HEK293 (cell line): ENCODE results near the gene OTUD3.
"Not testable (repeated sequence)": the region's sequence is repeated elsewhere in the genome, so short reads cannot be mapped to it uniquely, and the experiment has no call there.

Experiments
- CTCF ChIA-PET: fragments of 350-600 bp; formaldehyde crosslinking; extraction: SDS; loops from one replicate; lab custom pipeline; 2021; ENCODE audit warnings: antibody characterized with exemption; lab: Yijun Ruan, JAX
- POLR2A ChIA-PET: fragments of 300-600 bp; formaldehyde crosslinking; extraction: SDS; loops from one replicate; lab custom pipeline; 2020; ENCODE audit warnings: antibody characterized with exemption, inconsistent platforms; lab: Yijun Ruan, JAX
- H3K27ac ChIP-seq: fragments of 200-500 bp; sonication (Bioruptor generic); 2 replicates; pipeline ENCODE4 v1.5.1; 2014; ENCODE audit warnings: low read depth, low read length, control low read depth, inconsistent platforms; ENCODE audit errors: extremely low read depth
- H3K36me3 ChIP-seq, 2 experiments: fragments of 200-500 bp in 1 of 2; sonication (Bioruptor generic) in 1 of 2; 1 replicate in 1 of 2; 2 replicates in 1 of 2; pipeline ENCODE4 v1.5.1; 2014 to 2017; ENCODE audit warnings: inconsistent platforms in 2 of 2, low read length in 2 of 2; ENCODE audit not compliant: control insufficient read depth in 2 of 2, insufficient read depth in 1 of 2
- H3K4me1 ChIP-seq: fragments of 200-500 bp; sonication (Bioruptor generic); 2 replicates; pipeline ENCODE4 v1.5.1; 2014; ENCODE audit warnings: mild to moderate bottlenecking, low read length, inconsistent platforms; ENCODE audit not compliant: control insufficient read depth, insufficient read depth
- H3K4me3 ChIP-seq: 2 replicates; pipeline ENCODE4 v1.5.1; 2011; ENCODE audit warnings: low read depth, mild to moderate bottlenecking, control low read depth, low read length, moderate library complexity
- H3K9me3 ChIP-seq: fragments of 200-500 bp; sonication (Bioruptor generic); 2 replicates; pipeline ENCODE4 v1.5.1; 2014; ENCODE audit warnings: low read depth, low read length, inconsistent platforms; ENCODE audit not compliant: control insufficient read depth, insufficient read depth
- EGR2 ChIP-seq: fragments of 450-650 bp; formaldehyde crosslinking; IDR thresholded peaks from 2 replicates; pipeline ENCODE4 v1.5.1; 2016; ENCODE audit warnings: low read depth, missing biosample characterization, missing genetic modification characterization
- MYNN ChIP-seq: fragments of 450-650 bp; formaldehyde crosslinking; IDR thresholded peaks from 2 replicates; pipeline ENCODE4 v1.5.1; 2016; ENCODE audit warnings: missing biosample characterization, missing genetic modification characterization, borderline replicate concordance
- PRDM1 ChIP-seq: fragments of 450-650 bp; formaldehyde crosslinking; IDR thresholded peaks from 2 replicates; pipeline ENCODE4; 2016; ENCODE audit warnings: missing biosample characterization, missing genetic modification characterization
- SETDB1 ChIP-seq: IDR thresholded peaks from one replicate; pipeline ENCODE4 v1.6.1; 2017; ENCODE audit warnings: mild to moderate bottlenecking, low read length, moderate library complexity, mixed read lengths; ENCODE audit not compliant: insufficient read length
- ZFP41 ChIP-seq: fragments of 450-650 bp; formaldehyde crosslinking; IDR thresholded peaks from 2 replicates; pipeline ENCODE4 v1.5.1; 2016; ENCODE audit warnings: missing biosample characterization, missing genetic modification characterization, borderline replicate concordance
- ZNF335 ChIP-seq: fragments of 450-650 bp; formaldehyde crosslinking; conservative IDR thresholded peaks from 2 replicates; pipeline ENCODE4 v1.5.1; 2016; ENCODE audit warnings: missing biosample characterization, missing genetic modification characterization
- ZNF391 ChIP-seq: fragments of 450-650 bp; formaldehyde crosslinking; IDR thresholded peaks from 2 replicates; pipeline ENCODE4 v1.5.1; 2016; ENCODE audit warnings: low read depth, missing biosample characterization, missing genetic modification characterization, borderline replicate concordance
- ZNF548 ChIP-seq: fragments of 450-650 bp; formaldehyde crosslinking; IDR thresholded peaks from 2 replicates; pipeline ENCODE4 v1.5.1; 2016; ENCODE audit warnings: missing biosample characterization, missing genetic modification characterization
- ZNF571 ChIP-seq: fragments of 450-650 bp; formaldehyde crosslinking; IDR thresholded peaks from 2 replicates; pipeline ENCODE4 v1.5.0; 2017; ENCODE audit warnings: missing biosample characterization, missing genetic modification characterization
- ZNF670 ChIP-seq: fragments of 450-650 bp; formaldehyde crosslinking; IDR thresholded peaks from 2 replicates; pipeline ENCODE4 v1.5.1; 2016; ENCODE audit warnings: missing biosample characterization, missing genetic modification characterization, low read depth
- ZNF747 ChIP-seq: fragments of 450-650 bp; formaldehyde crosslinking; IDR thresholded peaks from 2 replicates; pipeline ENCODE4 v1.5.1; 2016; ENCODE audit warnings: missing biosample characterization, missing genetic modification characterization
- TF ChIP-seq, protein P1 (sequence below): fragments of 450-650 bp; formaldehyde crosslinking; IDR thresholded peaks from 2 replicates; pipeline ENCODE4 v1.5.1; 2016; ENCODE audit warnings: missing biosample characterization, missing genetic modification characterization, borderline replicate concordance
- TF ChIP-seq, protein P2 (sequence below): fragments of 450-650 bp; formaldehyde crosslinking; IDR thresholded peaks from 2 replicates; pipeline ENCODE4 v1.5.1; 2017; ENCODE audit warnings: missing biosample characterization, missing genetic modification characterization
- TF ChIP-seq, protein P3 (sequence below): fragments of 450-650 bp; formaldehyde crosslinking; IDR thresholded peaks from 2 replicates; pipeline ENCODE4 v1.5.1; 2017; ENCODE audit warnings: missing biosample characterization, missing genetic modification characterization
- TF ChIP-seq, protein P4 (sequence below): fragments of 450-650 bp; formaldehyde crosslinking; IDR thresholded peaks from 2 replicates; pipeline ENCODE4 v1.5.1; 2016; ENCODE audit warnings: missing biosample characterization, missing genetic modification characterization

The OTUD3 gene

DNA sequence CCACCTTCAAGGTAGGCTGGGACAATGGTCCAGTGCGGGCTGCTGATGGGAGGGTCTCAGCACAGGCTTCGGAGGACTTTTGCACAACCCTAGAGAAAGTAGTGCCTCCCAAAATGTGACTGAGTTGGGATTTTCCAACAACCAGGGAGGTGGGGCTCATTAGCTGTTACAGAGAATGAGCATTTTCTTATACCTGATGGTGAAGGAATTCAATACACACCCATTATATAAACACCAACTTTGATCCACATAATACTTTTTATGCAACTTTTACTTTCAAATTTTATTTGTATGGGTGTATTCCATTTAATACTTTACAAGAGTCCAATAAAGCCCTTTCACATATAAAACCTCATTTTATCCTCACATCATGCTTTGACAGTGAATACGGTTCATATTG lies 35.9 kb upstream of the OTUD3 start:
- no peaks in the 10 kb centered on the region for H3K36me3 ChIP-seq
- H3K27ac ChIP-seq = no peak overlapping the region
- H3K4me1 ChIP-seq = no peaks in the 10 kb centered on the region
- TF ChIP-seq, protein P1, sequence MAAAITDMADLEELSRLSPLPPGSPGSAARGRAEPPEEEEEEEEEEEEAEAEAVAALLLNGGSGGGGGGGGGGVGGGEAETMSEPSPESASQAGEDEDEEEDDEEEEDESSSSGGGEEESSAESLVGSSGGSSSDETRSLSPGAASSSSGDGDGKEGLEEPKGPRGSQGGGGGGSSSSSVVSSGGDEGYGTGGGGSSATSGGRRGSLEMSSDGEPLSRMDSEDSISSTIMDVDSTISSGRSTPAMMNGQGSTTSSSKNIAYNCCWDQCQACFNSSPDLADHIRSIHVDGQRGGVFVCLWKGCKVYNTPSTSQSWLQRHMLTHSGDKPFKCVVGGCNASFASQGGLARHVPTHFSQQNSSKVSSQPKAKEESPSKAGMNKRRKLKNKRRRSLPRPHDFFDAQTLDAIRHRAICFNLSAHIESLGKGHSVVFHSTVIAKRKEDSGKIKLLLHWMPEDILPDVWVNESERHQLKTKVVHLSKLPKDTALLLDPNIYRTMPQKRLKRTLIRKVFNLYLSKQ = no peak
- TF ChIP-seq SETDB1 = no peak
- no peak for TF ChIP-seq ZNF747 (tag by site-specific recombination)
- TF ChIP-seq EGR2 (tag by site-specific recombination) = no peak
- no peak for TF ChIP-seq MYNN (tag by site-specific recombination)
- TF ChIP-seq, protein P2, sequence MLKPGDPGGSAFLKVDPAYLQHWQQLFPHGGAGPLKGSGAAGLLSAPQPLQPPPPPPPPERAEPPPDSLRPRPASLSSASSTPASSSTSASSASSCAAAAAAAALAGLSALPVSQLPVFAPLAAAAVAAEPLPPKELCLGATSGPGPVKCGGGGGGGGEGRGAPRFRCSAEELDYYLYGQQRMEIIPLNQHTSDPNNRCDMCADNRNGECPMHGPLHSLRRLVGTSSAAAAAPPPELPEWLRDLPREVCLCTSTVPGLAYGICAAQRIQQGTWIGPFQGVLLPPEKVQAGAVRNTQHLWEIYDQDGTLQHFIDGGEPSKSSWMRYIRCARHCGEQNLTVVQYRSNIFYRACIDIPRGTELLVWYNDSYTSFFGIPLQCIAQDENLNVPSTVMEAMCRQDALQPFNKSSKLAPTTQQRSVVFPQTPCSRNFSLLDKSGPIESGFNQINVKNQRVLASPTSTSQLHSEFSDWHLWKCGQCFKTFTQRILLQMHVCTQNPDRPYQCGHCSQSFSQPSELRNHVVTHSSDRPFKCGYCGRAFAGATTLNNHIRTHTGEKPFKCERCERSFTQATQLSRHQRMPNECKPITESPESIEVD (tag by site-specific recombination) = no peak
- TF ChIP-seq, protein P3, sequence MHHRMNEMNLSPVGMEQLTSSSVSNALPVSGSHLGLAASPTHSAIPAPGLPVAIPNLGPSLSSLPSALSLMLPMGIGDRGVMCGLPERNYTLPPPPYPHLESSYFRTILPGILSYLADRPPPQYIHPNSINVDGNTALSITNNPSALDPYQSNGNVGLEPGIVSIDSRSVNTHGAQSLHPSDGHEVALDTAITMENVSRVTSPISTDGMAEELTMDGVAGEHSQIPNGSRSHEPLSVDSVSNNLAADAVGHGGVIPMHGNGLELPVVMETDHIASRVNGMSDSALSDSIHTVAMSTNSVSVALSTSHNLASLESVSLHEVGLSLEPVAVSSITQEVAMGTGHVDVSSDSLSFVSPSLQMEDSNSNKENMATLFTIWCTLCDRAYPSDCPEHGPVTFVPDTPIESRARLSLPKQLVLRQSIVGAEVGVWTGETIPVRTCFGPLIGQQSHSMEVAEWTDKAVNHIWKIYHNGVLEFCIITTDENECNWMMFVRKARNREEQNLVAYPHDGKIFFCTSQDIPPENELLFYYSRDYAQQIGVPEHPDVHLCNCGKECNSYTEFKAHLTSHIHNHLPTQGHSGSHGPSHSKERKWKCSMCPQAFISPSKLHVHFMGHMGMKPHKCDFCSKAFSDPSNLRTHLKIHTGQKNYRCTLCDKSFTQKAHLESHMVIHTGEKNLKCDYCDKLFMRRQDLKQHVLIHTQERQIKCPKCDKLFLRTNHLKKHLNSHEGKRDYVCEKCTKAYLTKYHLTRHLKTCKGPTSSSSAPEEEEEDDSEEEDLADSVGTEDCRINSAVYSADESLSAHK (tag by site-specific recombination) = no peak
- no peak for TF ChIP-seq ZNF391 (tag by site-specific recombination)
- TF ChIP-seq ZNF571 = no peak
- TF ChIP-seq ZNF548 (tag by site-specific recombination) = no peak
- no peak for TF ChIP-seq ZFP41
- CTCF ChIA-PET = no interaction called here
- no peak overlapping the region for H3K4me3 ChIP-seq
- no peaks in the 10 kb centered on the region for H3K9me3 ChIP-seq
- POLR2A ChIA-PET = interaction anchor here (0.6 kb wide), 1 partner anchor 26 kb away, joined by 6 read pairs; no protein-coding TSS in a partner anchor

DNA sequence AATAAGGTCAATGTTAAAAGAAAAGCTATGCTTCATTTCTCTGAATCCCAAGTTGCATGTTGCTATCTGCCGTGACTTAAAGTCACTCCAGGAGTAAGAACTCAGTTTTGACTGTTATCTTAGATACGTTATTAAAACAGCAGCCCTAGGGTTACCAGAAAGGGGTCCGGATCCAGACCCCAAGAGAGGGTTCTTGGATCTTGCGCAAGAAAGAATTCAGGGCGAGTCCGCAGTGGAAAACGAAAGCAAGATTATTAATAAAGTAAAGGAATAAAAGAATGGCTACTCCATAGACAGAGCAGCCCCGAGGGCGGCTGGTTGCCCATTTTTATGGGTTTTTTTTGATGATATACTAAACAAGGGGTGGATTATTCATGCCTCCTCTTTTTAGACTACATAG lies 34.9 kb upstream of the OTUD3 start:
- CTCF ChIA-PET = interaction anchor here (0.5 kb wide), 1 partner anchor 193 kb away, joined by 3 read pairs; no protein-coding TSS in a partner anchor
- H3K4me1 ChIP-seq, H3K4me3 ChIP-seq, H3K36me3 ChIP-seq, H3K27ac ChIP-seq, POLR2A ChIA-PET, H3K9me3 ChIP-seq: not testable (repeated sequence)

DNA sequence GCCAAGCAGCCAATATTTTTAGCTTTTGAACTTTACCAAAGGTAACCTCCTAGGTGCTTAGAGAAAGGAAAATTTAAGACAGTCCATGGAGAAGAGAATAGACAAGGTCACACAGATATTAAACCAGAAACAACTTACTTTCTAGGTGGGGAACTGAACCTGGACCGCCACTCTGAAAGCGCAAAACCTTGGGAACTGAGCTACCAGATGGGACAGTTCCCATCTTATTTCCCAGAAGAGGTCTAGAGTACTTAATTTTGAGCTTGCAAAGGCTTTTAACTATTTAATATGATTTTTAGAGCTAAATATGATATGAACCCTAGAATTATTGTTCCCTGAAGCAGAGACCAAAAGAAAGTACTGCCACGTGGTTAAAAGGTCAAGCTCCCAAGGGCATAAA lies 32.9 kb upstream of the OTUD3 start:
- POLR2A ChIA-PET, H3K9me3 ChIP-seq, H3K4me3 ChIP-seq, H3K4me1 ChIP-seq, H3K36me3 ChIP-seq, H3K27ac ChIP-seq: not testable (repeated sequence)
- CTCF ChIA-PET = interaction anchor here (0.6 kb wide), 3 partner anchors 84 to 726 kb away, joined by 3 to 4 read pairs (median 3); no protein-coding TSS in a partner anchor

DNA sequence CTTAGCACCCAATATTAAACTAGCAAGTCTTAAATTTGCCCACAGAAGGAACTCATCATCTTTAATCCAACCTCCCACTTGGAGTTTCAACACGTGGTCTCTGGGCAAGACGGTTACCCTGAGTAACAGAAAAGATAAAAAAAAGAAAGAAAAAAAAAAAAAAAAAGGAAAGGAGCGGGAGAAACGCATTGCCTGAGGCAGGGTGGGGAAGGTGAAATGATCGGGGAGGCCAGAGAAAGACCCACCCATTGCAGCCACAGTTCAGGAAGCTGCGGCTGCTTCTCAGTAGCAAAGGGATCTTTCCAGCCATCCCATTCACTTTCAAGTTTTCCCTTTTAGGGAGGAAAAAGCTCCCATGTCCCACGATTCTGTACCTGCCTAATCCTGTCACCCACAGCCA lies 32.0 kb upstream of the OTUD3 start:
- ChIA-PET CTCF (no interaction called here), POLR2A (no interaction called here)

More for the DNA sequence above, 32.0 kb upstream of the OTUD3 start:
- Histone ChIP-seq H3K27ac (no peak overlapping the region), H3K36me3 (no peaks in the 10 kb centered on the region), H3K4me3 (no peak overlapping the region)
- TF ChIP-seq ZNF335 (tag by site-specific recombination) = no peak
- TF ChIP-seq ZNF670 (tag by site-specific recombination) = no peak
- TF ChIP-seq, protein P4, sequence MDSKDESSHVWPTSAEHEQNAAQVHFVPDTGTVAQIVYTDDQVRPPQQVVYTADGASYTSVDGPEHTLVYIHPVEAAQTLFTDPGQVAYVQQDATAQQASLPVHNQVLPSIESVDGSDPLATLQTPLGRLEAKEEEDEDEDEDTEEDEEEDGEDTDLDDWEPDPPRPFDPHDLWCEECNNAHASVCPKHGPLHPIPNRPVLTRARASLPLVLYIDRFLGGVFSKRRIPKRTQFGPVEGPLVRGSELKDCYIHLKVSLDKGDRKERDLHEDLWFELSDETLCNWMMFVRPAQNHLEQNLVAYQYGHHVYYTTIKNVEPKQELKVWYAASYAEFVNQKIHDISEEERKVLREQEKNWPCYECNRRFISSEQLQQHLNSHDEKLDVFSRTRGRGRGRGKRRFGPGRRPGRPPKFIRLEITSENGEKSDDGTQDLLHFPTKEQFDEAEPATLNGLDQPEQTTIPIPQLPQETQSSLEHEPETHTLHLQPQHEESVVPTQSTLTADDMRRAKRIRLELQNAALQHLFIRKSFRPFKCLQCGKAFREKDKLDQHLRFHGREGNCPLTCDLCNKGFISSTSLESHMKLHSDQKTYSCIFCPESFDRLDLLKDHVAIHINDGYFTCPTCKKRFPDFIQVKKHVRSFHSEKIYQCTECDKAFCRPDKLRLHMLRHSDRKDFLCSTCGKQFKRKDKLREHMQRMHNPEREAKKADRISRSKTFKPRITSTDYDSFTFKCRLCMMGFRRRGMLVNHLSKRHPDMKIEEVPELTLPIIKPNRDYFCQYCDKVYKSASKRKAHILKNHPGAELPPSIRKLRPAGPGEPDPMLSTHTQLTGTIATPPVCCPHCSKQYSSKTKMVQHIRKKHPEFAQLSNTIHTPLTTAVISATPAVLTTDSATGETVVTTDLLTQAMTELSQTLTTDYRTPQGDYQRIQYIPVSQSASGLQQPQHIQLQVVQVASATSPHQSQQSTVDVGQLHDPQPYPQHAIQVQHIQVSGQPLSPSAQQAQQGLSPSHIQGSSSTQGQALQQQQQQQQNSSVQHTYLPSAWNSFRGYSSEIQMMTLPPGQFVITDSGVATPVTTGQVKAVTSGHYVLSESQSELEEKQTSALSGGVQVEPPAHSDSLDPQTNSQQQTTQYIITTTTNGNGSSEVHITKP (tag by site-specific recombination) = no peak
- TF ChIP-seq PRDM1 (tag by site-specific recombination) = 0 out of 2 replicates have a peak, but pooled peaks have one; percentile 27
- TF ChIP-seq, all 188 proteins: peak for 1
- no peaks in the 10 kb centered on the region for H3K9me3 ChIP-seq
- H3K4me1 ChIP-seq = no peaks in the 10 kb centered on the region
